Transverse colon (tissue), 4 donors: ENCODE measurements around the gene STMND1.

Experiments
- CTCF ChIP-seq, 5 experiments: fragments of 200-600 bp in 3 of 5; fragments of 450-650 bp in 2 of 5; sonication (generic) in 3 of 5; IDR thresholded peaks; 1 replicate in 2 of 5; 2 replicates in 3 of 5; pipeline ENCODE4 v1.5.1; 2016 to 2017; ENCODE audit warnings: antibody characterized with exemption in 5 of 5, inconsistent platforms in 3 of 5, mild to moderate bottlenecking in 2 of 5, moderate library complexity in 1 of 5
- EP300 ChIP-seq: sonication (generic); formaldehyde crosslinking; IDR thresholded peaks from one replicate; pipeline ENCODE4 v1.6.1; 2017; ENCODE audit warnings: antibody characterized with exemption, low read depth
- POLR2A ChIP-seq: fragments of 450-650 bp; IDR thresholded peaks from one replicate; pipeline ENCODE4 v1.6.1; 2016; ENCODE audit warnings: antibody characterized with exemption, mild to moderate bottlenecking, moderate library complexity
- POLR2AphosphoS5 ChIP-seq, 3 donors: sonication (generic); formaldehyde crosslinking; IDR thresholded peaks; one replicate each; pipeline ENCODE4 v1.6.1; 2016; ENCODE audit warnings: antibody characterized with exemption in 3 of 3

GRCh38 chr6:17138033-17138432 is 36.2 kb downstream of the STMND1 start:
- TF ChIP-seq POLR2A (no peak), CTCF (IDR thresholded peaks at IDR 0.05) (no peak), POLR2AphosphoS5 (IDR thresholded peaks at IDR 0.05) (no peak), EP300 (no peak)
